Astrocyte (in vitro differentiated cells and primary cell): ENCODE measurements around the gene FFAR2. TPM values are rescaled to one million over a fixed set of nuclear protein-coding genes. Genes with fewer than 3 reads are reported as not detected.
"Not testable (repeated sequence)": the region's sequence is repeated elsewhere in the genome, so short reads cannot be mapped to it uniquely, and the experiment has no call there.

Experiments used
- DNase-seq: peaks from one replicate; pipeline ENCODE4 v3.0.0-alpha.2; 2010; ENCODE audit warnings: low read depth
- FAIRE-seq: peaks from 2 replicates; lab custom pipeline; 2011; peaks lifted over from hg19 to GRCh38; lab: Jason Lieb, UNC
- H2AFZ ChIP-seq: 2 replicates; pipeline ENCODE4 v1.6.0; 2012; ENCODE audit warnings: low read depth, low read length, inconsistent platforms
- H3K27ac ChIP-seq: 2 replicates; pipeline ENCODE4 v1.5.1; 2011; ENCODE audit warnings: low read depth, low read length, inconsistent platforms
- H3K27me3 ChIP-seq: 2 replicates; pipeline ENCODE4 v1.6.0; 2011; ENCODE audit warnings: low read length, inconsistent platforms; ENCODE audit not compliant: insufficient read depth
- H3K36me3 ChIP-seq: 2 replicates; pipeline ENCODE4 v1.5.1; 2011; ENCODE audit warnings: low read length, inconsistent platforms; ENCODE audit not compliant: insufficient read depth
- H3K4me1 ChIP-seq: 2 replicates; pipeline ENCODE4 v1.5.1; 2011; ENCODE audit warnings: low read length, inconsistent platforms; ENCODE audit not compliant: insufficient read depth
- H3K4me2 ChIP-seq: 2 replicates; pipeline ENCODE4 v1.6.0; 2012; ENCODE audit warnings: low read length, inconsistent platforms
- H3K4me3 ChIP-seq: 2 replicates; pipeline ENCODE4 v1.5.1; 2011; ENCODE audit warnings: low read depth, mild to moderate bottlenecking, low read length, inconsistent platforms; ENCODE audit not compliant: insufficient read depth
- H3K79me2 ChIP-seq: 2 replicates; pipeline ENCODE4 v1.6.0; 2012; ENCODE audit warnings: mild to moderate bottlenecking, low read length, inconsistent platforms; ENCODE audit not compliant: insufficient read depth
- H3K9ac ChIP-seq: 2 replicates; pipeline ENCODE4 v1.6.0; 2012; ENCODE audit warnings: mild to moderate bottlenecking, low read length, inconsistent platforms
- H3K9me3 ChIP-seq: 2 replicates; pipeline ENCODE4 v1.5.1; 2012; ENCODE audit warnings: low read depth, mild to moderate bottlenecking, low read length, inconsistent platforms; ENCODE audit not compliant: insufficient read depth
- H4K20me1 ChIP-seq: 2 replicates; pipeline ENCODE4 v1.6.0; 2012; ENCODE audit warnings: low read length, inconsistent platforms; ENCODE audit not compliant: insufficient read depth
- H3K27ac Mint-ChIP-seq: one replicate; pipeline ENCODE4 v1.8.0; 2021; ENCODE audit warnings: mild to moderate bottlenecking, mixed read lengths; ENCODE audit not compliant: unreplicated experiment
- H3K27me3 Mint-ChIP-seq: one replicate; pipeline ENCODE4 v1.8.0; 2021; ENCODE audit warnings: low read depth, mixed read lengths; ENCODE audit not compliant: unreplicated experiment
- H3K36me3 Mint-ChIP-seq: one replicate; pipeline ENCODE4 v1.8.0; 2021; ENCODE audit warnings: low read depth, mixed read lengths; ENCODE audit not compliant: unreplicated experiment
- H3K4me1 Mint-ChIP-seq: one replicate; pipeline ENCODE4 v1.8.0; 2021; ENCODE audit warnings: low read depth, mixed read lengths; ENCODE audit not compliant: unreplicated experiment
- H3K4me3 Mint-ChIP-seq: one replicate; pipeline ENCODE4 v1.8.0; 2021; ENCODE audit warnings: mild to moderate bottlenecking, moderate library complexity, mixed read lengths; ENCODE audit not compliant: unreplicated experiment
- H3K9me3 Mint-ChIP-seq: one replicate; pipeline ENCODE4 v1.8.0; 2021; ENCODE audit warnings: mild to moderate bottlenecking, mixed read lengths; ENCODE audit not compliant: unreplicated experiment
- EZH2 ChIP-seq: IDR thresholded peaks from 2 replicates; pipeline ENCODE4 v1.6.1; 2012; ENCODE audit warnings: mild to moderate bottlenecking, low read length, inconsistent platforms; ENCODE audit not compliant: insufficient read depth
- total RNA-seq: library from RNA; stranded (reverse); gene quantifications from 2 replicates; pipeline ENCODE4 v1.2.1, GENCODE V29; 2021
- TF ChIP-seq, protein P1 (sequence below): IDR thresholded peaks from 2 replicates; pipeline ENCODE4 v1.5.1; 2011; ENCODE audit warnings: low read depth, mild to moderate bottlenecking, inconsistent platforms, low read length, moderate library complexity; ENCODE audit not compliant: insufficient read depth

The FFAR2 gene
- total RNA-seq, 1 donor from 2014 or later, result not detected

DNA sequence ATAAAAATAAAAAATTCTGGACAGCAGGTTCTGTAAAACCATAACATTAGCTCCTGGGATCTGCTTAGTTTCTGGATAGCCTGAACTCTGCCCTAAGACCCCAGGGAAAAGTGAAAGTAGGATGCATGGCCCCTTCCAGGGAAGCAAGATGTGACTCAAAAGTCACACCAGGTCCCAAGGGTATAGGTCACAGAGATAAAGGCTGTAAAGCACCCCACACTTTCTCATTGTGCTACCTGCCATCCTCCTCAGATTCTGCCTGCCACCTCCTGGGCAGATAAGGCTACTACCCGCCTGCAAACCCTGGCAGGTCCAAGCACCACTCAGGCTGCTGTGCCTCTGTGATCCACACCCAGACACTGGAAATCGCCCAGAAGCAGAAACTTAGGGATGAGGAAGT lies 20.6 kb downstream of the FFAR2 start:
- H3K79me2 ChIP-seq, result no peaks in the 10 kb centered on the region
- FAIRE-seq (no peak), DNase-seq (no peak)
- H3K36me3 ChIP-seq, result no peaks in the 10 kb centered on the region
- no peaks in the 10 kb centered on the region for H3K9me3 ChIP-seq
- Mint-ChIP-seq H3K4me3 (no peak overlapping the region), H3K4me1 (no peaks in the 10 kb centered on the region), H3K36me3 (no peaks in the 10 kb centered on the region), H3K27me3 (peaks cover 37% of the 10 kb centered on the region), H3K27ac (no peak overlapping the region), H3K9me3 (peaks cover 3% of the 10 kb centered on the region)
- no peak overlapping the region for H3K4me3 ChIP-seq
- TF ChIP-seq, protein P1, sequence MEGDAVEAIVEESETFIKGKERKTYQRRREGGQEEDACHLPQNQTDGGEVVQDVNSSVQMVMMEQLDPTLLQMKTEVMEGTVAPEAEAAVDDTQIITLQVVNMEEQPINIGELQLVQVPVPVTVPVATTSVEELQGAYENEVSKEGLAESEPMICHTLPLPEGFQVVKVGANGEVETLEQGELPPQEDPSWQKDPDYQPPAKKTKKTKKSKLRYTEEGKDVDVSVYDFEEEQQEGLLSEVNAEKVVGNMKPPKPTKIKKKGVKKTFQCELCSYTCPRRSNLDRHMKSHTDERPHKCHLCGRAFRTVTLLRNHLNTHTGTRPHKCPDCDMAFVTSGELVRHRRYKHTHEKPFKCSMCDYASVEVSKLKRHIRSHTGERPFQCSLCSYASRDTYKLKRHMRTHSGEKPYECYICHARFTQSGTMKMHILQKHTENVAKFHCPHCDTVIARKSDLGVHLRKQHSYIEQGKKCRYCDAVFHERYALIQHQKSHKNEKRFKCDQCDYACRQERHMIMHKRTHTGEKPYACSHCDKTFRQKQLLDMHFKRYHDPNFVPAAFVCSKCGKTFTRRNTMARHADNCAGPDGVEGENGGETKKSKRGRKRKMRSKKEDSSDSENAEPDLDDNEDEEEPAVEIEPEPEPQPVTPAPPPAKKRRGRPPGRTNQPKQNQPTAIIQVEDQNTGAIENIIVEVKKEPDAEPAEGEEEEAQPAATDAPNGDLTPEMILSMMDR, result peak; percentile 7
- no peak for TF ChIP-seq EZH2
- H3K4me1 ChIP-seq, result no peaks in the 10 kb centered on the region
- H4K20me1 ChIP-seq, result no peaks in the 10 kb centered on the region
- H3K27me3 ChIP-seq, result no peaks in the 10 kb centered on the region
- no peak overlapping the region for H3K9ac ChIP-seq
- no peak overlapping the region for H2AFZ ChIP-seq
- H3K4me2 ChIP-seq, result no peak overlapping the region
- H3K27ac ChIP-seq, result no peak overlapping the region

DNA sequence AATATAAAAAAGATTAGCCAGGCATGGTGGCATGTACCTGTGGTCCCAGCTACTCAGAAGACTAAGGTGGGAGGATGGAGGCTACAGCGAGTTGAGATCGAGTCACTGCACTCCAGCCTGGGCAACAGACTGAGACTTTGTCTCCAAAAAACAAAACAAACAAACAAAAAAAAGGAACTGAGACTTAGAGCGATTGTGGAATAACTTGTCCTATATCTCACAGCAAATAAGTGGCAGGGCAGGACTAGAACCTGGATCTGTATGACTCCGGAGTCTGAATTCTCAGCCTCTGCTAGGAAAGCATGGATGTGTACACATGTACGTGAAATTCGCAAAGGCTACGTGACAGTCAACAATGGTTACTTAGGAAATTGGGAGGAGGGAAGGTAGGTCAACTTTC lies 22.1 kb downstream of the FFAR2 start:
- Histone ChIP-seq H3K9ac (no peak overlapping the region), H2AFZ (no peak overlapping the region), H3K79me2 (no peaks in the 10 kb centered on the region), H3K36me3 (no peaks in the 10 kb centered on the region), H3K9me3 (no peaks in the 10 kb centered on the region), H3K4me3 (no peak overlapping the region), H3K27me3 (no peaks in the 10 kb centered on the region), H4K20me1 (no peaks in the 10 kb centered on the region), H3K27ac (no peak overlapping the region), H3K4me2 (no peak overlapping the region), H3K4me1 (no peaks in the 10 kb centered on the region)
- H3K27me3 Mint-ChIP-seq, result peaks cover 32% of the 10 kb centered on the region
- H3K27ac Mint-ChIP-seq, result no peak overlapping the region
- no peaks in the 10 kb centered on the region for H3K4me1 Mint-ChIP-seq
- no peak for TF ChIP-seq EZH2
- TF ChIP-seq, protein P1, result no peak
- no peak overlapping the region for H3K4me3 Mint-ChIP-seq
- no peak for FAIRE-seq
- no peaks in the 10 kb centered on the region for H3K36me3 Mint-ChIP-seq
- H3K9me3 Mint-ChIP-seq, result peaks cover 3% of the 10 kb centered on the region
- no peak for DNase-seq

DNA sequence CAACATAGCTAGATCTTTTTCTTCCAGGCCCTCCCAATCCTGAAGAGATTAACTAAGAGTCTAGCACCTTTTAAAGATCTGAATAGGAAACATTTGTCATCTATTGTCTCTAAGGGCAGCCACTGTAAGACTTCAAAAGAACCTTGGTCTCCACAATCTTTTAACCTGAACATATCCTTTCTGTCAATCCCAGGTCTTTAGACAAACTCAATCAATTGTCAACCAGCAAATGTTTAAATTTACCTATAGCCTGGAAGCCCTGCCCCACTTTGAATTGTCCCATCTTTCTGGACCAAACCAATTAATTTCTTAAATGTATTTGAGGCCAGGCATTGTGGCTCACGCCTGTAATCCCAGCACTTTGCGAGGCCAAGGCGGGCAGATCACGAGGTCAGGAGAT lies 23.0 kb downstream of the FFAR2 start:
- not testable (repeated sequence) for H3K36me3 Mint-ChIP-seq, H3K9me3 Mint-ChIP-seq, H3K4me2 ChIP-seq, H3K79me2 ChIP-seq, H3K27ac Mint-ChIP-seq, H3K4me1 Mint-ChIP-seq, H3K9ac ChIP-seq, H4K20me1 ChIP-seq, H3K27ac ChIP-seq, H3K4me3 ChIP-seq, H3K9me3 ChIP-seq, H3K4me1 ChIP-seq, FAIRE-seq, DNase-seq, H3K4me3 Mint-ChIP-seq, H3K36me3 ChIP-seq, H2AFZ ChIP-seq, H3K27me3 ChIP-seq
- peaks cover 31% of the 10 kb centered on the region for H3K27me3 Mint-ChIP-seq
